ENCODE measurements around the gene GRIP1.
"Not testable (repeated sequence)": the region's sequence is repeated elsewhere in the genome, so short reads cannot be mapped to it uniquely, and the experiment has no call there.

GRIP1 gene

DNA sequence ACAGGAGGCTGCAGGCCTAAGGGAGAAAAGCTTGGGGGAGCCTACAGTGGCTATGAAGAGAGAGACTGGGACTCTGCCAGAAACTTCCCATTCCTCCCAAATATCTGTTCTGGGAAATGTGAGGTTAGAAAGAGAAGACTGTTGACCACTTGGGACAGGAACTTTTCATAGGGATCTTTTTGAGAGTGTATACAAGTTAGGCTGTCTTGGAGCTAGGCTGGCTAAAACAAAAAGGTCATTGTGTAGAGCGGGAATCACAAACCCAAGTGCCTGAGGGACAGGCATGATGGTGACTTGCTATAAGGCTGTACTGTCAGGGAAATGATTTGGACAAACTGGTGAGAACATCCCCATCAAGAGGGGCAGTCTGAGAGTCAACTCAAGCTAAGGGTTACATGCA is 175.1 kb downstream of the GRIP1 start:
- DNase-seq, result no peak

DNA sequence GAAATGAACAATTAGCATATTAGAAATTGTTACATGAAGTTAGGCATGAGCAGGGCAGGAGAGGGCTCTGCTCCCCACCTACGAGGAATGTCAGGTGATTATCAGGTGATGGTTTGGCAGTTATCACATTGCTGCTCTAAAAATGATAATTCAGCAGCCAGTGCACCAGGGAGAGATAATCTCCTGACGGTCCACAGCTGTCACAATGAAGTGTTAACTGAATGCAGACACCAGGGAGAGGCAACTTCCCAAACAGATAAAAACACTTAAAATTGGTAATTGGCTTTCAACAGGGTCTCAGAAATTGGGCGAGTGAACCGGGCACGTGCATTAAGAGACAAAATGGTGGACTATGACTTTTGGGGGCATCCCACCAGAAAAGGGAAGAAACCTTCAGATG is 176.0 kb downstream of the GRIP1 start:
- no peak for DNase-seq

DNA sequence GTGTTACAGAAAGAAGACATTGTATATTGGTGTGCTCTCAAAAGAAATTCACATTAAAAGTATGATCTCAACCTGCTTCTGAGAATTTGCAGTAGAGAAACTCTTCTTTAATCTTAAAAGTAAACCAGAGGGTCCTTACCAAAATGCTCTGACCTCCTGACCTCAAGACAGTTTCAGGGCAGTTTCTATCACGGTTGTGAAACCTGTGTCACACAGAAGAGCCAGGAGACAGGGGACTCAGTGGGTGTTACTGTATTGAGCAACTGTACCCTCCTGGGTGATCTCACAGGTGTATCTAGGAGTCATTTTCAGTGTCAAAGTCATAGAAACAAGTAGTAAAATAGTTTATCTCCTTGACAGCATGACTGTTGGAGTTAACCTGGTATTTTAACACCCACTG is 178.0 kb downstream of the GRIP1 start:
- no peak for DNase-seq

DNA sequence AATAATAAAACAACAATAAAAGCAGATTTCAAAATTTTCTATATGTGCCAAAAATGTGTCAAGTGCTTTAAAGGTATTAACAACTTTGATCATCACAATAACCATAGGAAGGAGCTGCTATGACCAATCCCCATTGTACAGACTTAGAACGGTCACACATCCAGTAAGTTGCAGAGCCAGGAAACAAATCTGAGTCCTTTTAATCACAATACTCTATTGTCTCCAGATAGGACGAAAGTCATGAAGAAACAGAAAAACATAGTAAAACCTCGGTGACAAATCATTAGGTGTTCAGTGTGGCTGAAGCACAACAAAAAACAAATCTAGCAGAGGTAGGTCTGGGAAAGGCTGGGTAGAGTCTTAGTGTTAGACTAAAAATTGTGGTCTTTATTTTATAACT is 178.8 kb downstream of the GRIP1 start:
- DNase-seq, result no peak

DNA sequence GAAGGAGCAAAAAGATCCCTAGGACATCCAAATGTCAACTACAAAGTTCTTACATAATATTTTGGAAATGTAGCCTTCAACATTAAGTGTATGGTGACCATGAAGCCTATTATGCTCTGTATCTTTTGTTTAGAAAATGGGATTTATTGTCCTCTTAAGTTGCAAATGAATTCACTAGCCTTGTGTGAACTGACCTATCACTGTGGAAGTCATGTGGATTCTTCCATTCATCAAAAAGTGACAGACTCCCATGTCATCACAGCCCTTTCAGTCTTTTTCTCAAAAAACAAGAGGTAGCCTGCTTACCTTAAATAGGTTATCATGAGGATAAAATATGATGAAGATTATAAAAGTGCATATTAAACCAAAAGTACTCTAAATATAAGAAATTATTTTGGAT is 179.9 kb downstream of the GRIP1 start:
- DNase-seq, result no peak

DNA sequence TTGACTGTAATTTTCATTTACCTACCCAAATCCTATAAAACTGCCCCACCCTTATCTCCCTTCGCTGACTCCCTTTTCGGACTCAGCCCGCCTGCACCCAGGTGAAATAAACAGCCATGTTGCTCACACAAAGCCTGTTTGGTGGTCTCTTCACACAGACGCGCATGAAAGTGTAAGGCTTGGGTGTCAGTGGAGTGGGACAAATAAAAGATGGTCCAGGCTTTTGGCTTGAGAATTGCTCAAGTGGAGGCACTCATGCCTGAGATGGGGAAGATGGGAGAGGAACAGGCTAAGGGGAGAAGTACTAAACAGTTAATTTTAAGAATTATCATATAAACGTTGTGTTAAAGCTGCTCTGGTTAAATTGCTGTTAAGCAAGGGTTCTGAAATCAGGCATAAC is 180.8 kb downstream of the GRIP1 start:
- DNase-seq, result not testable (repeated sequence)

DNA sequence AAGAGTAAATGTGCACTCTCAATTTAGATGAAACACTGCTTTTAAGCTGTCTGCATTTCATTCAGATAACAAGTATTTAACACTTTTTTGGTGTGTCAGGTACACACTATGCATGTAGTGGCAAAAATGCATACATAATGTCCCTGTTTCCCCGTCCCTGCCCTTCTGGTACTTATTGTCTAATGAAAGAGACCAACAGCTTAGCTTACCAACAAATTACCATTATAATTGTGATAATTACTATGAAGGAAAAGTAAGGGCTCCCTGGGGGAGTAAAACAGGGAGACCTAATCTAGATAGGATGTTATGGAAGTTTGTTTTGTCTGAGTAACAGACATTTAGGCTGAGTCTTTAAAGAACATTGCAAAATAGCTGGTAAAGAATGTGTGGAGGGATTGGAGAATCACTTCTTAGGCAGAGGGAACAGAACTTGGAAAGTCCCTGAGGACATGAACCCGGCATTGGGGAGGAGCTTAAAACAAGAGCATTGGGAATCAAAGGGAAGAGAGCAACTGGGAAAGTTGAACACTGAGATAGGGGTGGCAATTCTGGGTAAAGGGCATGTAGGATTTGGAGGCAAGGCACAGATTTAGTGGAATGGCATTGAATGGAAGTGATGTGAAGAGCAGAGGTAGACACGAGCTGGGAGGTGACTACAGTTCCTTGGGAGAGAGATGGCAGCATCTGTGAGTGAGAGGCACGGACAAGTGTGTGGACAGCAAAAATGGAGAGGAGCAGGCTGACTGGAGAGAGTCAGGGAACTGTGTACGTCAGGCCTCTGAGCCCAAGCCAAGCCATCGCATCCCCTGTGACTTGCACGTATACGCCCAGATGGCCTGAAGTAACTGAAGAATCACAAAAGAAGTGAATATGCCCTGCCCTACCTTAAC is 181.6 kb downstream of the GRIP1 start:
- DNase-seq, result no peak

DNA sequence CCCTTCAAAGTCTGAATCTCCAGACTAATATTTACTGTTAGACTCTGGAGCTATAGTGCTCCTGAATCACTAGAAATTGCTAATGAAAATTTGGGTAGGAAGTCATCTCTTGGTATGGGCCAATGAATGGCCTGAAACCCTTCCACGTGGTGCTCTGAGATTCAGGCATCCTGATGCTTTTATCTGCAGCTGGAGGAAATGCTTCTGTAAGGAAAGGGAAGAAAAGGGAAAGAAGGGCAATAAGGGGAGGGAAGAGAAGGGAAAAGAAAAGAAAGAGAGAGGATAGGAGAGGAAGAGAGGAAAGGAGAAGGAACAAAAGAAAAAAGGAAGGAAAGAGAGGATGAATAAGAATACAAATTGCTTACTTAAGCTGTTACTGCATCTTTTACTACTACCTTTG is 182.3 kb downstream of the GRIP1 start:
- no peak for DNase-seq

DNA sequence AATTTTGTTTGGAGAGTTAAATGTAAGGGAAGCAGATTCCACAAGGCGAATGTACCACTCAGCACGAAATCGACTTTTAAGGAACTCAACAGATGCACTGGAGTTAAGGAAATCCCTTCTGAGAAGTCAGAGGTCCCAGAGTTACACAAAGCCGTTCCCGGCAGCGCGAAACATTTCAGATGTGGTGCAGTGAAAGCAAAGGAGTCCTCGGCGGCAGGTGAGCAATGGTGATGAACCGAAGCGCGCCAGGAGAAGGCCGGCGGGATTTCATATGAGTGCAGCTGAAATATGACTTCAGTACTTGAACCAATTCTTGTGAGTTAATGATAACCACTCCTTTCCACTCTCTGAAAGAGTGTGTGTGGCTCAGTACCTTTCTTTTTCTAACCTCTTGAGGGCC is 183.2 kb downstream of the GRIP1 start:
- DNase-seq, result no peak

DNA sequence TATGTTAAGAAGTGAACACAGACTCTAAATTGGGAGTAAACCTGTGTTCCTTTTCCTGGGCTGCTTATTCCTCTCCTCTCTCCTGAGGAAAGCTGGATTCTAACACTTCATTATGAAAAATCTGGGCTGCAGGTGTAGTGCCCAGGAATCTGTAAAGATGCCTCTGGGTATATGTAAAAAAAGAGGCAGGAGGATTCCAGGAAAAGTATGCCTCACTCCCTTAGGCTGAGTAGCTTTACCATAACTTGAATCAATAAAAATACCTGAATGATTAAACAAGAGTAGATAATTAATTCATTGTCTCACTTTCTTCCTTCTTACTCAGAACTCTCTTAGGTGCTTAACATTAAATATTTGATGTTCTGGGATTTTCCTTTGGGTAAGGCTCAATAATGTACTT is 185.1 kb downstream of the GRIP1 start:
- no peak for DNase-seq

DNA sequence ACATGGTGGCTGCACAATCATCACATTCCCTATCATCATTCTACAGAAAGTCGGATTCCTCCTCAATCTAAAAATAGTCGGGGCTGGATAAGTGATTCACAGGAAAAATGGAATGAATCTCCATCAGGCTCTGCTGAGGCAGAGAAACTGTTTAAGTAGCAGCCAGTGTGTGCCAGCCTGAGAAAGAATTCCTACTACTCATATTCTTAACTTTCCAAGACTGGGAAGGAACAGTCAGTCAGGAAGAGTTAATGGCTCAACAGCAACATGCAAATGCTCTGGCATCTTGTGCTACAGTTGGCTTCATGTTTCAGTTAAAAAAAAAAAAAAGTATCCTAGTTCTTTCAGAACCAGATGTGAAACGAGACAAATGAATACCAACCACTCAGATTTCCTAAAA is 187.0 kb downstream of the GRIP1 start:
- DNase-seq, result no peak

DNA sequence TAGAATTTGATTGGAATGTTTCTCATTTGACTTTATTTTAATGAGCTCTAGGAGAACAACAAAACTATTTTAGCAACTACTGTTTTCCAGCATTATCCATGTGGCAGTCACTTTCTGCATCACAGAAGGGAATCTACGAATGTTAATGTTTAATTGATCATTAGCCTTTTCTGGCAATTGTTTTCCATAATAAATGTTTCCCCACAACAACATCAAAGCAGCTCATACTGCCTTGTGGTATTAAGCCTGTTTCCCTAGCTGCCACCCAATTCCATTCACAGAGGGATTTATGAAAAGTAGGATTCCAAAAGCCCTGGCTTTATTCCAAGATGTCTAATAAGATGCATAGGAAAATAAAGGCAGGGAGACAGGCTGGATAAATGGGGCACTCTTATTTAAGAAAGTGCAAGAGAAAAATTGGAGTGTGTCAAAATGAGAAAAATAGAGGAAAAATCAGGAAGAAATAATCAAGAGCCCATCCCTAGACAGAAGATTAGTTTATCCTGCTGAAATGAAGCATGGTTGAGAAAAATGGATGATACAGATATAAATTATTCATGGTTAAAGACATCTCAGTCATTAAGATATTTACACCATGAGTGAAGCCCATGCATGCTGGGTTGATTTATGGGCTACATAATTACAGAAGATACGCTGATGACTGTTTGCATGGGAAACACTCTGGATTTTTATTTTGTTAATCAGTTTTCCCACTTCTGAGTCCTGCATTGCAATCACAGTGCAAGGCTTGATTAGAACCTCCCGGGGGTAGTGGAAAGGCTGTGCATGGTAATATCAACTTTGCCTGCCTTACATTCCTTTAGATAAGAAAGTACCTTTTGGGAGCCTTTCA is 196.3 kb downstream of the GRIP1 start:
- no peak for DNase-seq

DNA sequence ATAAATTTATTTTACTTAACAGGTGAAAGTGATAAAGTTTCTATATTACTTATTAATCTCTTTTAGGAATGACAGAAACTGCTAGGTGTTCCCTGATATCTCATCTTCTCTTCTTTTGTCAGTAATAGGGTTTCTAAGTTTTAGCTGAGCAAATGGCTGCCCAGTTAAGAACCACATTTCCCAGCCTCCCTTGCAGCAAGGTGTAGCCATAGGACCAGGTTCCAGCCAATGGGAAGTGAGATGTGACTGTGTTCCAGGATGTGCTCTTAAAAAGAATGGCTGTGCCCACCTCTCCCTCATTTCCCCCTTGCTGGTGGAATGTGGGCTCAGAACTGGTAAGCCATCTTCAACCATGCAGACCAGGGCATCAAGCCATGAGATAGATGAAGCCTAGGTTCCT is 210.9 kb downstream of the GRIP1 start:
- no peak for DNase-seq

DNA sequence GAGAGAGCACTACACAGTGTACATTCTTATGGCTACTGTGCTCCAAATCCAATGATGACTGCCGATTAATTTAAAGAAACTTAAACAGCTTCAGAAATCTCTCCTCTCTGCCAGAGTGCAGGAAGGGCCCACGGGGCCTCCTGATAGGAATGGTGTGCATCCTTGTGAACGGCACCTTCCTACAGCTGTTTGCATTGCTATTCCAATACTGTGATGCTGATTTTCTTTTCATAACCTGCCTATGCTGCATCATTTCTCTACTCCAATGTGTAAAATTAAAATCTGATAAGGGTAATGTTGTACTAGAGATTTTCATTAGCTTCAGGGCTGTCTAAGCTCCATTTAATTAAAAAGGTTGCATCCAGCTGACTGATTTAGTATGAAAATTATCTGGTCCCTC is 217.5 kb downstream of the GRIP1 start:
- no peak for DNase-seq

DNA sequence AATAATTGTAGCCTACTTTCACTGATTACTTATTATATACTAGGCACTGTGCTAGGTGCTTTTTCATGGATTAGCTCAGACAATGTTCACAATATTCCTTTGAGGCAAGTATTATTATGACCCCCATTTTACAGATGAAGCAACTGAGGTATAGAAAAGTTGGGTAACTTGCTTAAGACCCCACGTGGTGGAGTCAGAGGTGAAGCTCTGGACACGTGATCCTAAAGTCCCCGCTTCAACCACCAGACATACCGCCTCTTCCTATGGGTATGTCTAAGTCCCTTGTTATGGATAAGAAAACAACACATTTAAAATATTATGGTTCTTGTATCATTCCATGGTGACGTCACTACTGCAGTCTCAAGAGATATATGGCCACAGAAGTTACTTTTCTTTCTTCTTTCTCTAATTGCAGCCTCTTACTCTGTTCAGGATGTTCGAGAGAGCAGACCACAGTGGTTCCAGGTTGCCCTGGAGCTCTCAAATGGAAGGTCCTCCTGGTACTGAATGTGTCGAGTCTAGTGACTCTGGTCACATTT is 218.9 kb downstream of the GRIP1 start:
- no peak for DNase-seq

DNA sequence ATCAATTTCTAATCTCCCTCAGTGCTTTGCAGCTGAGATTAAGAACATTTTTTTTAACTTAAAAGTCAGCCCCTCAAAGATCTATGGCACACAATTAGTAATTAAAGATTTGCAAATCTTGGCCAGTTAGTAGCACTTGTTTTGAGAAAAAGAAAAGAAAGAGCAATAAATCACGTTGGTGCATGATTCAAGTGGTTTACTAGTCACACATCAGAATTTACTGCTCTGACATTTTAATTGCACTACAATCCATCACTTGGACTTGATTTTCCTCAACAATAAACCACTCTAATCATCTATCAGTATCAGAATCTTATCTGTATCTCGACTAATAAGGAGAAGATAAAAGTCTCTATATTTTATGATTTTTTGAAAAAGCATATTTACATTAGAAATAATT is 222.3 kb downstream of the GRIP1 start:
- DNase-seq, result no peak

DNA sequence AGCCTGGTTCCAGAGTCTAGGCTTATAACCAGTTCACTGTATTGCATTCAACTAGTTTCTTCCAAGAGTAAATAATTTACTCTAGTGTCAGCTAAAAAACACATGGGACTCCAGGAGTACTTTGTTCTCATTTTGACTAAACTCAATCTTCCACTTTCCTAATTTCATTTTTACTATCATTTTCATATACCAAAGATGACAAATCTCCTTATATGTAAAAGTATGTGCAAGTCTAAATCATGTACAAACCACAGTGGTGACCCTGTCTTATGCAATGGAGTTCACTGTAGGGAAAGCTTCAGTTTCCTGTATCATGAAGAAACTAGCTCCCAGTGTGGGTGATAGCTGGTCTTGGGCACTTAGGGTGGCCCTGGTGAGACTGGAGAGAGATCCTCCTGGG is 225.0 kb downstream of the GRIP1 start:
- no peak for DNase-seq

DNA sequence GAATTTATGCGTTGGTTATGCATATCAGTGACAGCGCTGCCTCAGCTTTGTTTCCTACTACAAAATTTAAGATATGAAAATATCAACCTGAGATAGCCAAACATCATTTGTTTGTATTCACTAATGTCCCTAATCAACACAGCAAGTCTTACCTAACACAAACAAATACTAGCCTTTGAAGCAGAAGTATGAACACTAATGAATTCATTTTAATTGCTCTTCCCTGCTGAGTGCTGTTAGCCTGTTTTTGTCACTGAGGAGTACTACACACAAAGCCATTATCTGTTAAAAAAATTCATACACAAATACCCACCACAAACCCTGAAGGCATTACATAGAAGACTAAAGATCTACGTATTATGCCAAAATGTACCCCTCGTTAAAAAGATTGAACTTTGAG is 225.8 kb downstream of the GRIP1 start:
- no peak for DNase-seq

DNA sequence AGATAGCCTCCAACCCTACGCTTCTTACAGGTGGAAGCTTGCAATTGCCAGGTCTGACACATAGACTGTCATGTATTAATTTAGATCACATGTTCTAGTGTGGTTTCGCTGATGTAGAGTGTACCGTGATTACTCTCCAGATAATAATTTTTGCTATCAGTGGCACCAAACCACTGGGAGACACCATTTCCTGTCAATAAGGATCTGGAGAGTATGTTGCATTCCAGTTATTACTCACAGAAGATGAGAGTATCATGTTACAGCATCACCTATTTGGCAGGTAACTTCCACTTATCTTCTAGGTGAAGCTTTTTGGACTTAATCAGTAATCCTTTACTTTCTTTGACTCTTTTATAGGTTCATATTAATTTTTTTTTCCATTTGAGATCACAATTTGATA is 229.3 kb downstream of the GRIP1 start:
- DNase-seq, result no peak

DNA sequence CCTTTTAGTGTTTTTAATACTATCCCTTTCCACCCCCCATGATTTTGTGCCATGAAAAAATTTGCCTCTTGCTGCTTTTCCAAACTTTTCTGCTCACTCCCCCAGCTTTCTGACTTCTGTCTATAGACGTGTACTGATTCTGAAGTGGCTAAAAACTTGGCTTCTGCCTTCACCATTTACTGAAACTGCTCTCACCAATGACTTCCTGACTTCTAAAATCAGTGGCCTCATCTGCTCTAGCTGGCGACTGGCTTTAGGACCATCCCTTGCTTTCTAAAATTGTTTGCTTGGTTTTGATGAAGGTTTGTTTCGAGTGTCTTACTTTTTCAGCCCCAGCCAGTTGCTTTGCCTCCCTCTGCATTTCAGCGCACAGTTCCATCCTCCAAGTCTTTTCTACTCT is 231.2 kb downstream of the GRIP1 start:
- no peak for DNase-seq

DNA sequence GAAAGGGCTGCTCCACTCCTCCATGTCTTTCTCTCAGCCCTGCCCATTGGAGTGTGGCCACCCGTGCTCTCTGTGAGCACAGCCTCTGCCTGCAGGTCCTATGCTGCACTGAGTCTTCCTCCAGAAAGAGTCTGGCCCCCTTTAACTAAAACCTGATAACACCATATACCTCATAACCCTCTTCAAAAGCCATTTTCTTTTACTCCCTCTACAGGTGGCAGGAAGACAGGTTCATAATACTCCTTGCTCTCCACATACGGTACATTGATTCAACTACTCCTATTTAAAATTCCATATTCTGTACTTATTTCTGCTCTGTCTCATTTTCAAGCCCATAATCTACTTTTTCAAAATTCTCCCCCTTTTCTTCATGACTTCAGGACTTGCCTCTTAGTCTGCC is 232.6 kb downstream of the GRIP1 start:
- DNase-seq, result no peak

DNA sequence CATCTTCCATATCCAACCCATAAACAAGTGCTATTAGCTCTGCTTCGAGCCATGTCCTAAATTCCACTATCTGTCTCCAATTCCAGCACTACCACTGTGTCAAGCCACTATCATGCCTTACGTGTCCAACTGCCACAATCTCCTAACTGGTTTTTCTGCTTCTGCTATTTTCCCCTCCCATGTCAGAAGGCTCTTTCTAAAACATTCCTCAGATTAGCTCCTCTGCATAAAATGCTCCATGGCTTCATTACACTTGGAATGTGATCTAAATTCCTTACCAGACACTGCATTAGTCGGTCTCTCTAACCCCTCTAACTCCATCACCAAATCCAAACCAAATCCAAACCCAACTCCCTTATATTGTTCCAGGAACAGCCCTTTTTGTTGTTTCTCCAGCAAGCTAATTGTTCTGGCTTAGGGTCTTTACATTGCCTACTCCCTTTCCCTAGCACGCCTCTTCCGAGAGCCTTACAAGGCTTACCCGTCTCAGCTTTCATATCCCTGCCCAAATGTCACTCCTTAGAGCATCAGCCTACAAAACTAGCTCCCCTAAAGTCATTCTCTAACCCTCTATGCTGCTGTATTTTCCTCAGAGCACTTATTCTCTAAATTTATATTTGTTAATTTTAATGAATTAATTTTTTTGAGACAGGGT is 236.8 kb downstream of the GRIP1 start:
- DNase-seq, result no peak

DNA sequence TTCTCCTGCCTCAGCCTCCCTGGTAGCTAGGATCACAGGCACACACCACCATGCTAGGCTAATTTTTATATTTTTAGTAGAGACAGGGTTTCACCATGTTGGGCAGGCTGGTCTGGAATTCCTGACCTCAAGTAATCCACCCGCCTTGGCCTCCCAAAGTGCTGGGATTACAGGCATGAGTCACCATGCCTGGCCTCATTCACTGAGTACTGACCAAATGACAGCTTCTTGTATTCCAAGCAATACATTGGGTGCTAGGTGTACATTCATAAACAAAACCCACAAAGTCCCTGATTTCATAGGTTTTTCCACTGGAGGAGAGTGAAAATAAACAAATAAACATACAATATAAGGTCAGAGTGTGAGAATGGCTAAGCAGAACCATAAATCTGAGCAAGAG is 240.3 kb downstream of the GRIP1 start:
- DNase-seq, result no peak

DNA sequence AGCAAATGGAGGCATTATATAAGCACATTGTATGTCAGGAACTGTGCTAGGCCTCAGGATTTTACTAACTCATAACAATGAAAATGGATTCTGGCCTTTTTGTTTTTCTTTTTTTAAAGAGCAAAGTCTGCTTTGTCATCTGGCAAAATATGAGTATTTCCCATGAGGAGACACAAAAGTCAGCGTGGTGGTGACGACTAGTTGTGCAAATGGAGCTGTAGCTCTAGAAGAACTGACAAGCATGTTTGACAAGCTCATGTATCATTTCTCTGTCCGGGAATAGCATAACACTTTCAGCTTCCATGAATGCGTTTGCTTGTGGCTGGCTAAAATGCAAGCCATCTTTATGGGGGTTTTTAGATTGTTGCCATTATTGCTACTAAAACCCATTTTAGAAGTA is 248.8 kb downstream of the GRIP1 start:
- DNase-seq, result no peak

All from CD4-positive, alpha-beta T cell treated with Interleukin-12 subunit alpha and Interleukin-12 subunit beta, for 1 hour (primary cell).